GM21529 (cell line): ENCODE data around the gene KSR1.
"Not testable (repeated sequence)": the region's sequence is repeated elsewhere in the genome, so short reads cannot be mapped to it uniquely, and the experiment has no call there.

ENCODE experiments used
- ATAC-seq: cut with Tn5 transposase; IDR thresholded peaks from one replicate; pipeline ENCODE4 v1.9.1; 2021; ENCODE audit not compliant: unreplicated experiment

The KSR1 gene

DNA sequence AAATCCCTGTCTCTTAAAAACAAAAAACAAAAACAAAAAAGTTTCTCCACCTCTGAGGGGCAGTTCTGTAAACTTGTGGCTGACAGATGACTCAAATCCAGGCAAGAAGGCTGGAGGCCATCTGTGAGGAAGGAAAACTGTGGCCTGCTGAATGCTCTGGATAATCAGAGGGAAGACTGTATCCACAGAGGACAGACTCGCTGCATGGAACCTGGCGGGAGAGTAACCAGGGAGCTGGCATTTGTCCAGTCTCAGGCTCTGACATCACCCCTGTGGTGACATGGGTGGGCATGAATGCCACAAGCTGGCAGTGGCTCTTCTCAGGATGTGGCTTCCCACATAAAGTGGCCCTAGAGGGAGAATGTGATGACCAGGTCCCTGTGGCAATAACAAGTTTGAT, 2.8 kb upstream of the KSR1 start:
- no peak for ATAC-seq

DNA sequence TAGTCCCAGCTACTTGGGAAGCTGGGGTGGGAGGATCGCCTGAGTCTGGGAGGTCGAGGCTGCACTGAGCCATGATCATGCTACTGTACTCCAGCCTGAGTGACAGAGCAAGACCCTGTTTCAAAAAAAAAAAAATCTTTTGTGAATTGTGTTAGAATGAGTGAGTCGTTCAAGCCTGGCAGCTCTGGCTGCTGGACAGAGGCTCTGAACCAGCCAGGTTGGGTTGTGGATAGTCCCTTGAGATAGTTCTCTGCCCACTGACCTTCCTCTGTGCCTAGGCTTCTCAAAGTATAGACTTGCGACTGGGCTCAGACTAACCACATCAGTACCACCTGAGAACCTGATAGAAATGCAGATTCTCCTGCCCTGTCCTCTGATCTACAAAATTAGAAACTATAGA, 2.2 kb upstream of the KSR1 start:
- no peak for ATAC-seq

DNA sequence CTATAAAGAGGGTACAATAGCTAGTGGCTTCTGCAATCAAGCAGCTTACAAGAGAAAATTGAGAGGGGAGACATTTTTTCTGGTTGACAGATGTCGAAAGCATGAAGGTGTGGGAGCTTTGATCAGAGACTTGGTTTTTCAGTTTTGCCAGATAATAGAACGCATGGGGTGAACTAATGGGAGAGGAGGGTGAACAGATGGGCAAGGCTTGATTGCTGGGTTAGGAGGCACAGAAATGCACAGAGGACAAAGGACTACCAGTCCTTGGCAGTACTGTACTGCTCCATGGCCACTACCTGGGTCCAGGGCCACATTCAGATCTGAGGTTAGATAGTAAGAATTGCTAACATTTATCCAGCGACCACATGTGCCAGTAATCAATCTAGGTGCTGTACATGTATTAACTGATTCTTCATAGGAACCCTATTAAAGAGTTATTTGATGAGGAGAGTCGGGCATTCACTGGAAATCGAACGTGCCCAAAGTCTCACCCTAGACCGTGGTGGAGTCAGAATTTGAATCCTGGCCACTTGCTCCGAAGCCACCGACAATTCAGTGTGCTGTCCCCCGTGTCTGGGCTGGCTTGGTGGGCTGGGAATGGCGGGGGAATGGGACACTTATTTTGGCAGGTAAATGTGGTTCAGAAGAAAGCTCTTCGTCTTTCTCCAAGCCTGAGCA, 873 bp upstream of the KSR1 start:
- ATAC-seq, result no peak

DNA sequence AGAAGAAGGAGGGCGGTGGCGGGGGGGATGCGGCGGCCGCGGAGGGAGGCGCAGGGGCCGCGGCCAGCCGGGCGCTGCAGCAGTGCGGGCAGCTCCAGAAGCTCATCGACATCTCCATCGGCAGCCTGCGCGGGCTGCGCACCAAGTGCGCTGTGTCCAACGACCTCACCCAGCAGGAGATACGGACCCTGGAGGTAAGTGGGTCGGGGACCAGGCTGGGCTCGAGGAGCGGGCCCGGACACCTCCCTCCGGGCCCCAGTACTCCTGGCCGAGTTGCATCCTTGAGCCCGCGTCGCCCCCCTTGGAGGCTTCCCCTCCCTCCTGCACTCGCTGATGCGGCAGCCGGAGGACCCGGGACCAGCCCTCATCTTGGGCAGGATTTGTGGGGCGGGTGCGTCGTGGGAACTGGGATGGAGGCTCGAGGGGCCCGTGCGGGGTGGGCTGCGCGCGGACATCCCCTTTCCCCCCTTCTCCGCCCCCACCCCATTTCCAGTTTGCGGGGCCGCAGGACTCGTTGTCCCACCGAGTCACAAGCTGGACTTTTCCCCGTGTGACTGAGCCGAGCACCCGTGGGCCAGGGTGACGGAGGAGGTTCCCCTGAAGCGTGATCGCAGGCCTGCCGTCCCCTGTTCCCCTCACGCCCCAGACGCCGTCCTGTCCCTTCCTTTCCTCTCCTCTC, 572 bp downstream of the KSR1 start:
- no peak for ATAC-seq

DNA sequence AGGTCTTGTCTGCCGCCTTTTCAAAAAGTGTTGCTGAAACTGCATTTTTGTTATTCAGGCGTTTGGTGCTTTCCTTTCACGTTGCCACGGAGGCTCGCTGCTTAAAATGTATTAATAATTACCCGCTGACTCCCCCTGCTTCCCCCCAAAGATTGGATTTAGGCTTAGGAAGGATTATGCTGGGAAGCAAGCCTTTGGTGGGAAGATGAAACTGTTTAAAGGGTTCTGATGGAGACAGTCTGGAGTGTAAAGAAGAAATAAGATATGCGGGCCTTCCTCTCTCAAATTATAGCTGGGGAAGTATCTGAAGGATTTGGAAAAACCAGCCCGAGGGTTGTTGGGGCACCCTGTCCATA, 1.1 kb downstream of the KSR1 start:
- no peak for ATAC-seq

DNA sequence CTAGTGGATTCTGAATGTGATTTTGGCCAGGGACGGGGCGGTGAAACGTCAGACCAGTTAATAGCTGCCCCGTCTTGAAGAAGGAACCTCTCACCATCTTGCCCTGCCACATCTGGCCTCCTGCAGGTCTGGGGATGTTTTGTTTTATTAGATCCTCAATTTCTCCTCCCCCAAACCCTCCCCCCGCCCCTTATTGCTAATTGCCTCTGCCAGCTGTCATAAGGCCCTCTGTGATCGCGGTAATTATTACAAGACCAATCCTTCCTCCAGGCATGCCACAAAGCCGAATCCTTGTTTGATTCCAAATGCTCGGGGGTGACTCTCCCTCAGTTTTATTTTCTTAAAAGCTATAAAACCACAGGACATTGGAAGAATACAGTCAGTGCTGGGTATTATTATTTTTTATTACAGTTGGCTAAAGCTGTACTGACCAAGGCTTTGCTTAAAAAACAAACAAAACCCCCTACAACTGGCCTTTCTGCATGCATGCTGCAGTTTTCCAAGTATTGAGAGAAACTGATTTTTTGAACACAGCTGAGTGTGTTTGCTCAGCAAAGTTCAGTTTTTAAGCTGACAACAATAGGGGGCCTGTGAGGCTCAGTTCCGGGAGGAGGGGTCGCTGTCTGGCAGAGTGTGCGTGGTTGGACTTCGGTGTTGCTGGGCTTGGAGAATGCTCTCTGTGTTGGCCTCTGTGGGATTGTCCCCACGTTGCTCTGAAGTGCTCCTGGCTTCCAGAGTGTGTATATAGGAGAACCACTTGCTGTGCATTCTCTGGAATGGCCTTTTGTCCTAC, 1.7 kb downstream of the KSR1 start:
- no peak for ATAC-seq

DNA sequence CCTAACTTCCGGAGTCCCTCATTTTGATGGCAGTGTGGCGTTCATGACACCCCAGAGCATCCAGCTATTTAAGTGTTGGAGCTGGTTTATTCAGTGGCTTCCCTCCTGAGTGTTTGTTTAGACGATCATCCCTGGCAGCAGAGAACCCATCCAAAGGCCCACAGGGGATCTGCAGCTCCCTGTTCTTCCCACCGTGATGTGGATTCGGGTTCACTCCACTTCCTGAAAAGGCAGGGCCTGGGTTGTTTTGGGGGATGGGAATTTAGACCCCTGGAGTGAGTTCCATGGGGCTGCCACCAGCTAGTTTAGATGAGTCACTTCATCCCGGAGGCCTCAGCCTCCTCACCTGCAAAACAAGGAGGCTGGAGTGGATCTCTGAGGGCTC, 2.3 kb downstream of the KSR1 start:
- ATAC-seq, result no peak

DNA sequence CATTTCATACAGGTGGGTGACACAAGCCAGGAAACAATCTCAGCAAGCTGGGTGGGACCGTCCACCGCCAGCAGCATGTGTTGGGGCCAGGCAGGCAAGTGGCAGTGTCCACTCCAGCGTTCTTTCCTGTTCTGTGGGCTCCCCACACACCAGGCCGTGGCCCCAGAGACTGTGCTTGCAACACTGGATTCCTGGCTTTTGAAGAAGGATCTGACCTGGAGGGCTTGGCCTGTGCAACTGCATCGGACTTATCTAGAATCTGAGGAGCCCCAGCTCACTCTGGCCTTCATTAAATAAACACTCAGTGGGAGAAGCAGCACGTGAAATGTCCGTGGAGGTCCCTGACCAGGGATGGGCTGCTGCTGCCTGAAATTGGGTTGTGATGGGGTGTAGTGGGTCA, 3.2 kb downstream of the KSR1 start:
- no peak for ATAC-seq

DNA sequence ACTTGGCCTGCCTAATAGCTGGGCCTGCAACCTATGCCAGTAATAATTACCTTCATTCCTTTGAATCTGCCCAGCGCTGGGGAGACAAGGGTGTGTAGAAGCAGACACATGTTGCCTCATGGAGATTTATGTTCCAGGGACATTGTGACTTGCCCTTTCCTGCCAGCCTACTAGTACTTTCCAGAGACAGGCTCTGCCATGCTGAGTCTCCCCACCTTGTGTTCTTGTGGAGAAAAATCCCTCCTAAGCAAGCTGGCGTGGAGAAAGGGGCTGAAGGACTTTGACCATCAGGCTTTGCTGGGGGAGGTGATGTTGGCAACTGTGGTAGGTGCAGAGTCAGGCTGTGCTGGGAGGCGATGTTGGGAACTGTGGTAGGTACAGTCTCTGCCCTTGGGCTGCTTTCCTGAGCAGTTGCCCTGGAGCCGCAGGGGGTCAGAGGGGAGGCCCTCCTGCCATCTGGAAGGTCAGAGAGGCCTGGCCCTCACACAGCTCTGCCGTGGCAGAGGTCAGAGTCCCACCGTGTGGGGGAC, 4.0 kb downstream of the KSR1 start:
- no peak for ATAC-seq

DNA sequence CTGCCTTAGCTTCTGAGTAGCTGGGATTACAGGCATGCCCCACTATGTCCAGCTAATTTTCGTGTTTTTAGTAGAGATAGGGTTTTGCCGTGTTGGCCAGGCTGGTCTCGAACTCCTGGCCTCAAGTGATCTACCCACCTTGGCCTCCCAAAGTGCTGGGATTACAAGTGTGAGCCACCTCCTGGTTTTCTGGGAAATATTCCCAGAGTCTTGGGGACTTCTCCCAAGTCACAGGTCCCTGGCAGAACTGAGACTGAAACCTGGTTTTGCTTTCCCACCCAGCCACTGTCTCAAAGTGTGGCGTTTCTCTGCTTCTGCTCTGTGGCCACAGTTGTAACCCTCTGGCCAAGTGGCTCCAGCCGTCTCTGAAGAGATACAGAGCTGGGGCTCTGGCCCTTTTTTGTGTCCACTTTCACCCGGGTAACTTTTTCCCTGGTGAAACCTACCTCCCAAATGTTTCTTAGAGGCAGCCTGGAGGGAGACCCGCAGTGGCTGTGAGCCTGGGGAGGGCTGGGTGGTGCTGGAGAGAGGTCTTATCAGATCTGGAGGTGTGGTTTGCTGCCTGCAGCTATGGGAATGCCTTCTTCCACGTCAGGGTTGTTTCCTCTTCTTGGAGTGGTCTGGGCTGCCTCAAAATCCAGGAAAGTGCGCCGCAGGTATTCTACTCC, 5.1 kb downstream of the KSR1 start:
- no peak for ATAC-seq

DNA sequence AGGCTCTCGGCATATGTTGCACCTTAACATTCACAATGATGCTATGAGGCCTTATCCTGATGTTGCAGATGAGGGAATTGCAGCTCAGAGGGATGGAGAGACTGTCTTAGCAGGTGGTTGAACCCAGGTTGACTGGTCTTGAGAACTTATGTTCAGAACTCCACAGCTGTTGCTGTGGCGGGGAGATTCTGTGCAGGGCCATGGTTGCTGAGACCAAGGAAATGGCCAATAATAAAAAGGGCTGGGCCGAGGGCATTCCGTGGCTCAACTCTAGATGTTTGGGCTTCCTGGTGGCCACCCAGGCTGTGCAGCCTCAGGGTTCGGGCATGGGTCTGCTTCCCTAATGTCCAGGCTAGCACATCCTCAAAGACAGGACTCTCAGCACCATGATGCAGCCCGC, 5.9 kb downstream of the KSR1 start:
- ATAC-seq, result no peak

DNA sequence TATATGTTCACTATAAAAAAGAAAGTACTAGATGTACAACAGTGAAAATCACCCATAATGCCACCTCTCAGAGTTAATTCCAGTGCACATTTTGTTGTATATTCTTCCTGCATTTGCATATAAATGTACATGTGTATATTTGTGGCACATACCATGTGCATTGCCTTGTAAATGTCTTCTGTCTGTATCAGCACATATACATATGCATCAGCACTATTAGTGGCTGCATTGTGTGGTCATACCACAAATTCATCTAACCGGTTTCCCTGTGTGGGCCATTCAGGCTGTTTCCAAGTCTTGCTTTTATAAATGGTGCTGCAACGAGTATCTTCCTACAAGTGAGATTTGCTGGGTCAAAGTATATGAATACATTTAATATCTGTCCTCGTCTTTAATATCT, 6.5 kb downstream of the KSR1 start:
- no peak for ATAC-seq

DNA sequence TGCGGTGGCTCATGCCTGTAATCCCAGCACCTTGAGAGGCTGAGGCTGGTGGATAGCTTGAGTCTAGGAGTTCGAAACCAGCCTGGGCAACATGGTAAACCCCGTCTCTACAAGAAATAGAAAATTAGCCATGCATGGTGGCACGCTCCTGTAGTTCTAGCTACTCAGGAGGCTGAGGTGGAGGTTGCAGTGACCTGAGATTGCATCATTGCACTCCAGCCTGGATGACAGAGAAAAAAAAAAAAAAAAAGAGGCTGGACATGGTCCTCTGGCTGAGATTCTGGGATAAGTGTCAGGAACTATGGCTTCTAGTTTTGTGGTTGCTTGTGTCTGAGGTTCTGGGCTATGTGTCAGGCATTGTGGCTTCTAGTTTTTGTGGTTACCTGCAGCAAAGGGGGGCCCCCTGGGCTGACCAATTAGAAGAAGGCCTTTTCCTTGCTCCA, 7.0 kb downstream of the KSR1 start:
- no peak for ATAC-seq

DNA sequence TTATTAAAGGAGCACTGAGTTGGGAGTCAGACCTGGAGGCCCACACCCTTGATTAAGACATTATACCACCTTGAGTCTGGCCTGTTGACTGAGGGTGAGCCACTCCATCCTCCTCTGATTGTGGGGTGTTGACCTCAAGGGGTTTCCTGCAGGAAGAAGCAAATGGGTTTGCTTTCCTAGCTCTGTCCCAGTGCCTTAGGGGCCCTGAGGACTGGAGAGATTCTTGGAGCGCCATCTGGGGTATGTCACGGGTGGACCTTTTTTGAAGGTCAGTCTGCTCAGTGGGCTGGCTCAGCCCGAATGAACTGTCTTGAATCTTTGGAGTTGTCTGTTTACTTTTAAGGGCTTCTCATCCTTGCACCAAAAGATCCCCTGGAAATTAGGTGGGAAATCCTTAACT, 7.8 kb downstream of the KSR1 start:
- not testable (repeated sequence) for ATAC-seq

DNA sequence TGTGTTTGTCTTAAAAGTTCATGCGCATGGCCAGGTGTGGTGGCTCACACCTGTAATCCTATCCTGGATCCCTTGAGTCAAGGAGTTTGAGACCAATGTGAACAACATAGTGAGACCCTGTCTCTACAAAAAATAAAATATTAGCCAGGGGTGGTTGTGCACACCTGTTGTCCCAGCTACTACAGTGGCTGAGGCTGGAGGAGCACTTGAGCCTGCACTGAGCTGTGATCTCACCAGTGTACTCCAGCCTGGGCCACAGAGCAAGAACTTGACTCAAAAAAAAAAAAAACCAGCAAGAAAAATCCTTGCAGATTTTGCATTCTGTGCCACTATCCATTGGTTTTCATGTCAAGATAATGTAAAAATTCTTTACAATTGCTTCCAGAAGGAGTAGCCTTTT, 8.2 kb downstream of the KSR1 start:
- no peak for ATAC-seq

DNA sequence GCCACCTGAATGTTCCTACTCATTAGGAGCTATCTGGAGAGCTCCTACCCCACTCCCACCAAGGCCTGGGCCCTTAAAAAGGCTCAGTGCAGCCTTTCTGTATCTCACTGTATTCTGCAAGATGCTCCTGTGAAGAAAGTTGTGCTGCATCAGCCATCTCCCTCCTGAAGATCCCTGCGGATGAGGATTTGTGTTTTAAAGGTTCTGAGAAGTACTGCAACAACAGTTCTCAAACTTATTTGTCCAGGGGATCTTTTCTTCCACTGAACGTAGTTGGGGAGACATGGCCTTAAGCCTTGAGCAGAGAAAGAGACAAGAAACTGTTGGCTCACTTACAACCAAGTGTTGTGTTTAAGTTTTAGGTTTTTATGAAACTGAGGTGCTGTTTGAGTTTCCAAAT, 9.6 kb downstream of the KSR1 start:
- not testable (repeated sequence) for ATAC-seq

DNA sequence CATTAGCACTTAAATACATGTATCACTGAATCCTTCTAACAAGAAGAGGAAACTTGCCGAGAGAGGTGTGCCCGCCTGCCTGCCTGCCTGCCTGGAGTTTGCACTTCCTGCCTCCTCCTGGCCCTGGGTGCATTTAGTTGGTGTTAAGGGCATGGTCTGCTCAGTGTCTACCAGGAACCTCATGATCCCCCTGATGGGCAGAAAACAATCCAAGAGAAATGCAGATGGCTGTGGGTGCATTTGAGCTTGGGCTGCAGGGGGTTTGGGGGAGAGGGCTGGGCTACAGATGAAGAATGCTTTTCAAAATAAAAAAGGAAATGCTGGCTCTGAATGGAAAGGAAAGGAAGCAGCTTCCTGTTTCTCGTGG, 10.1 kb downstream of the KSR1 start:
- ATAC-seq, result peak; percentile 18

DNA sequence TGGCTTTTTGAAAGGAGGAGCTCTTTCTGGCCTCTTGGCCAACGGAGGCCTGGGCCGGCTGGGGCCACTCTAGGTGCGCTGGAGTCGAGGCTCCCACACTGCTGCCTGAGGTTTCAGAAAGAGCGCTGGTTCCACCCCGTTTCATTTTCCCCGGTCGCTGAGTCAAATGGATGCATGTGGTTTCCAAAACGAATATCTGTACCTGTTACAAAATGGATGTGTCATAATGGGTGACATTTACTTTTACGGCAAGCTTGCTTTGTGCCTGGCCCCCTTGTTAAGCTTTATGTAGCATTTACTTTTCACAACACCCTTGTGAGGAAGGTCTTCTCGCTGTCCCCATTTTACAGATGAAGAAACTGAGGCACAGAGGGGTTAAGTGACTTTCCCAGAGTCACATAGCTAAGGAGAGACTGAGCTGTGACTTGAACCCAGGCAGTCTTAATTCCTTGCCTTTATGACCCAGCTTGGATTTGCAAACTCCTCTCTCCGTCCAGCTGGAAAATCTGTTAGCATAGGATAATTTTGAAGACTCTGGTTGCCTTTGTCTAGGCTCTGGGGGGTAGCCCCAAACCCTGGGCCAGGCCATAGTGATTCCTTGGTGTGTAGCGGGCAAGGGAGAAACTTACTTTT, 10.6 kb downstream of the KSR1 start:
- ATAC-seq, result peak; percentile 74

DNA sequence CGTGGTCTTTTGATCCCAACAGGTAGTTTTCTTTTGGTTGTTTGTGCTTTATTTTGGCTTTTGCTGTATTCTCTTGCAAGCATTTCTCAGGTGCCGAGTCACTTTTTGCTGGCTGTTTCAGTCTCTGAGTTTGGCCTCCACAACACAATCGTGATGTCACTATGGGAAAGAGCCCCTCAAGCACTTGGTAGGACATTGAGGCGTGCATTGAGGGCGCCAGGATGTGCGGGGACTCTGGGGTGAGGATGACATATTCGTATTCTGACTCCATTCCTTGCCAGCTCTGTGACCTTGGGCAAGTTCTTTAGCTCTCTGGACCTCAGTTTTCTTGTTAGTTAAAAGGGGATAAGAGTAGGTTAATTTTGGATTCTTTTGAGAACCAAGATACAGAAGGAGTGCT, 13.0 kb downstream of the KSR1 start:
- no peak for ATAC-seq

DNA sequence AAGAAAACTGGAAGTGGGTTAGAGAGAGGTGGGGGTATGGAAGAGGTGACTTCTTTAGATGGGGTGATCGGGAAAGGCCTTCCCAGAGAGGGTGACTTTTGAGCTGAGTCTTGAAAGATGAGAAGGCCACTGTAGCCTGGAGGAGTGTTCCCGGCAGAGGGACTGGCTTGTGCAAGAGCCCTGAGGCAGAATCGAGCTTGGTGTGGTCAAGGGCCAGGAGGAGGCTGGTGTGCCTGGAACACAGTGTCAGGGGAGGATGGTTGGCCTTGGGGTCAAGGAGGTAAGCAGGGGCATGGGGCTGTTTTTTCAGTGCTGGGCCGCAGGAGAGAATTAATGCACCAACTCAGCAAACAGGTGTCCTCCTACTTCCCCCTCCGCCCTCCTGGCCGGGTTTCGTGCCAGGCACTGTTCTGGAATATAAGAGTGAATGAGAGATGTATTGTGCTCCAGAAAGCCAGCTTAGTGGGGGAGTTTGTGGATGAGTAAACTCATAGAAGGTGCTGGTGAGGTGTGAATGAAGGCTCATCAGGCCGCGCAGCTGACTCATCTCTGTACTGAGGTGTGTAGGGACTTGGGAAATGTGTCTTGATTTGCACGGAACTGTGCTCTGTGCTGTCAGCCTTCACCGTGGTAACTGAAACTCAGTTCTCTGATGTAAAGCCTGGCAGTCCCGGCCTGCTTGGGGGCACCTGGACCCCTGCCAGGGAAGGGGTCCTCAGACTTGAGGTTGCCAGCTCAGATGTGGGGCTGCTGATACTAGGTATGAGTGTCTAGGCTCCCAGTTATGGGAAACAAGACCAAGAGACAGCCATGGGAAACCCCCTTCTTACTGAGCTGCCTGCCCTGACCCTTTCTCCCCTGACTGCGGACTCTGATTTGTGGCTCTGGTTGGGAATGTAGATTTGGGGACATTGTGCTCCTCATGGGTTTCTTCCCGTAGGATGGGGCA, 15.3 kb downstream of the KSR1 start:
- peak; percentile 69 for ATAC-seq
